HepG2 (cell line): ENCODE data around the gene METTL13. TPM values are rescaled to one million over a fixed set of nuclear protein-coding genes. Genes with fewer than 3 reads are reported as not detected.

ENCODE experiments used
- ARNTL ChIP-seq: sonication (generic); formaldehyde crosslinking; IDR thresholded peaks from 2 replicates; pipeline ENCODE4 v1.4.0; 2020; ENCODE audit warnings: mild to moderate bottlenecking, missing genetic modification reagents
- HHEX ChIP-seq: IDR thresholded peaks from 2 replicates; pipeline ENCODE4 v1.6.1; 2016; ENCODE audit warnings: control low read depth
- JARID2 ChIP-seq: sonication (generic); formaldehyde crosslinking; IDR thresholded peaks from 2 replicates; pipeline ENCODE4 v1.8.1; 2023; ENCODE audit warnings: missing genetic modification reagents, inconsistent platforms; ENCODE audit not compliant: insufficient replicate concordance
- NFATC3 ChIP-seq: sonication (generic); formaldehyde crosslinking; IDR thresholded peaks from 2 replicates; pipeline ENCODE4 v1.5.1; 2020; ENCODE audit warnings: mild to moderate bottlenecking, missing genetic modification reagents
- POLR2A ChIP-seq, 2 experiments: IDR thresholded peaks; 2 replicates each; pipeline ENCODE4 v1.6.1; 2011; ENCODE audit warnings: low read depth in 2 of 2, low read length in 2 of 2, mild to moderate bottlenecking in 1 of 2, moderate library complexity in 1 of 2; ENCODE audit not compliant: insufficient read depth in 1 of 2
- RAD51 ChIP-seq: fragments of 450-650 bp; IDR thresholded peaks from 2 replicates; pipeline ENCODE4 v1.6.1; 2016; ENCODE audit warnings: borderline replicate concordance
- RORA ChIP-seq: sonication (generic); formaldehyde crosslinking; IDR thresholded peaks from 2 replicates; pipeline ENCODE4 v1.5.0; 2020; ENCODE audit warnings: mild to moderate bottlenecking, missing genetic modification reagents, moderate library complexity
- SRSF4 ChIP-seq: fragments of 200-400 bp; formaldehyde crosslinking; IDR thresholded peaks from one replicate; pipeline ENCODE4 v1.6.1; 2018; ENCODE audit warnings: mild to moderate bottlenecking, low read depth, low read length, moderate library complexity; ENCODE audit not compliant: poor library complexity, severe bottlenecking
- ZNF138 ChIP-seq: sonication (generic); formaldehyde crosslinking; IDR thresholded peaks from 2 replicates; pipeline ENCODE4 v1.5.0; 2020; ENCODE audit warnings: mild to moderate bottlenecking, low read depth, missing genetic modification reagents
- ZNF18 ChIP-seq: sonication (generic); formaldehyde crosslinking; IDR thresholded peaks from 2 replicates; pipeline ENCODE4 v1.8.0; 2022; ENCODE audit warnings: mild to moderate bottlenecking, missing genetic modification reagents; ENCODE audit not compliant: insufficient replicate concordance
- ZNF205 ChIP-seq: IDR thresholded peaks from 2 replicates; pipeline ENCODE4 v1.6.1; 2018; ENCODE audit warnings: missing biosample characterization, missing genetic modification reagents
- ZNF234 ChIP-seq: sonication (generic); formaldehyde crosslinking; conservative IDR thresholded peaks from 2 replicates; pipeline ENCODE4 v1.5.1; 2020; ENCODE audit warnings: mild to moderate bottlenecking, missing genetic modification reagents
- ZNF275 ChIP-seq: sonication (generic); formaldehyde crosslinking; IDR thresholded peaks from 2 replicates; pipeline ENCODE4 v1.8.0; 2022; ENCODE audit warnings: missing genetic modification reagents, mild to moderate bottlenecking, inconsistent platforms, borderline replicate concordance
- ZNF296 ChIP-seq: sonication (generic); formaldehyde crosslinking; conservative IDR thresholded peaks from 2 replicates; pipeline ENCODE4 v1.5.0; 2020; ENCODE audit warnings: mild to moderate bottlenecking, missing genetic modification reagents
- ZNF326 ChIP-seq: sonication (generic); formaldehyde crosslinking; IDR thresholded peaks from 2 replicates; pipeline ENCODE4 v1.4.0; 2020; ENCODE audit warnings: missing genetic modification reagents, borderline replicate concordance
- ZNF335 ChIP-seq: sonication (generic); formaldehyde crosslinking; IDR thresholded peaks from 2 replicates; pipeline ENCODE4 v1.4.0; 2020; ENCODE audit warnings: missing genetic modification reagents
- ZNF34 ChIP-seq: sonication (generic); formaldehyde crosslinking; IDR thresholded peaks from 2 replicates; pipeline ENCODE4 v1.4.0; 2020; ENCODE audit warnings: mild to moderate bottlenecking, missing genetic modification reagents, borderline replicate concordance
- ZNF362 ChIP-seq: sonication (generic); formaldehyde crosslinking; IDR thresholded peaks from 2 replicates; pipeline ENCODE4 v1.4.0; 2020; ENCODE audit warnings: missing genetic modification reagents, mild to moderate bottlenecking, borderline replicate concordance
- ZSCAN31 ChIP-seq: sonication (generic); formaldehyde crosslinking; IDR thresholded peaks from 2 replicates; pipeline ENCODE4 v1.5.0; 2020; ENCODE audit warnings: low read depth, mild to moderate bottlenecking, missing genetic modification reagents
- polyA plus RNA-seq, 8 experiments: library from polyadenylated mRNA; depleted of rRNA in 3 of 8; stranded (reverse) in 7 of 8; unstranded in 1 of 8; fragments of >200 nt; fragmentation: Illumina TruSeq in 4 of 8; extraction: Trizol in 4 of 8; gene quantifications; 2 replicates each; pipeline versions ENCODE4 v1.2.1 to v1.2.3, GENCODE V29; 2011 to 2016; ENCODE audit warnings: low read depth in 4 of 8, missing spikeins in 1 of 8, mixed read lengths in 1 of 8; ENCODE audit not compliant: insufficient read depth in 1 of 8
- total RNA-seq, 5 experiments: library from RNA; depleted of rRNA; stranded (reverse); fragments of >200 nt; fragmentation: Illumina TruSeq; extraction: Trizol; gene quantifications; 2 replicates each; pipeline ENCODE4 v1.2.3, GENCODE V29; 2016; ENCODE audit warnings: low read depth in 1 of 5
- TF ChIP-seq, protein P1 (sequence below): sonication (generic); formaldehyde crosslinking; IDR thresholded peaks from 2 replicates; pipeline ENCODE4 v1.8.1; 2023; ENCODE audit warnings: mild to moderate bottlenecking, missing genetic modification reagents
- TF ChIP-seq, protein P2 (sequence below): sonication (generic); formaldehyde crosslinking; IDR thresholded peaks from 2 replicates; pipeline ENCODE4 v1.4.0; 2020; ENCODE audit warnings: missing genetic modification reagents, mild to moderate bottlenecking, borderline replicate concordance

The METTL13 gene
- total and polyA plus RNA-seq, 2 of the 13 experiments (the other 11 are each of a cell fraction or from before 2014, with no cell fraction given): 18.6 to 22.8 TPM

GRCh38 chr1:171781176-171781875, at the start of gene METTL13 (continued):
- TF ChIP-seq ZNF275: no peak
- no peak for TF ChIP-seq NFATC3 (CRISPR knock-in tag)
- TF ChIP-seq RORA (CRISPR knock-in tag): no peak
- no peak for TF ChIP-seq ZSCAN31
- TF ChIP-seq ZNF138 (CRISPR knock-in tag): no peak
- TF ChIP-seq ZNF205: 0 out of 2 replicates have a peak, but pooled peaks have one; percentile 52
- no peak for TF ChIP-seq ZNF326 (CRISPR knock-in tag)
- TF ChIP-seq, protein P1, sequence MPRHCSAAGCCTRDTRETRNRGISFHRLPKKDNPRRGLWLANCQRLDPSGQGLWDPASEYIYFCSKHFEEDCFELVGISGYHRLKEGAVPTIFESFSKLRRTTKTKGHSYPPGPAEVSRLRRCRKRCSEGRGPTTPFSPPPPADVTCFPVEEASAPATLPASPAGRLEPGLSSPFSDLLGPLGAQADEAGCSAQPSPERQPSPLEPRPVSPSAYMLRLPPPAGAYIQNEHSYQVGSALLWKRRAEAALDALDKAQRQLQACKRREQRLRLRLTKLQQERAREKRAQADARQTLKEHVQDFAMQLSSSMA (CRISPR knock-in tag): peak; percentile 99
- TF ChIP-seq ZNF335 (CRISPR knock-in tag): peak; percentile 93; the same call in 1 of the 2 replicates
- TF ChIP-seq ZNF362 (CRISPR knock-in tag): peak; percentile 62; the same call in 1 of the 2 replicates
- TF ChIP-seq, protein P2, sequence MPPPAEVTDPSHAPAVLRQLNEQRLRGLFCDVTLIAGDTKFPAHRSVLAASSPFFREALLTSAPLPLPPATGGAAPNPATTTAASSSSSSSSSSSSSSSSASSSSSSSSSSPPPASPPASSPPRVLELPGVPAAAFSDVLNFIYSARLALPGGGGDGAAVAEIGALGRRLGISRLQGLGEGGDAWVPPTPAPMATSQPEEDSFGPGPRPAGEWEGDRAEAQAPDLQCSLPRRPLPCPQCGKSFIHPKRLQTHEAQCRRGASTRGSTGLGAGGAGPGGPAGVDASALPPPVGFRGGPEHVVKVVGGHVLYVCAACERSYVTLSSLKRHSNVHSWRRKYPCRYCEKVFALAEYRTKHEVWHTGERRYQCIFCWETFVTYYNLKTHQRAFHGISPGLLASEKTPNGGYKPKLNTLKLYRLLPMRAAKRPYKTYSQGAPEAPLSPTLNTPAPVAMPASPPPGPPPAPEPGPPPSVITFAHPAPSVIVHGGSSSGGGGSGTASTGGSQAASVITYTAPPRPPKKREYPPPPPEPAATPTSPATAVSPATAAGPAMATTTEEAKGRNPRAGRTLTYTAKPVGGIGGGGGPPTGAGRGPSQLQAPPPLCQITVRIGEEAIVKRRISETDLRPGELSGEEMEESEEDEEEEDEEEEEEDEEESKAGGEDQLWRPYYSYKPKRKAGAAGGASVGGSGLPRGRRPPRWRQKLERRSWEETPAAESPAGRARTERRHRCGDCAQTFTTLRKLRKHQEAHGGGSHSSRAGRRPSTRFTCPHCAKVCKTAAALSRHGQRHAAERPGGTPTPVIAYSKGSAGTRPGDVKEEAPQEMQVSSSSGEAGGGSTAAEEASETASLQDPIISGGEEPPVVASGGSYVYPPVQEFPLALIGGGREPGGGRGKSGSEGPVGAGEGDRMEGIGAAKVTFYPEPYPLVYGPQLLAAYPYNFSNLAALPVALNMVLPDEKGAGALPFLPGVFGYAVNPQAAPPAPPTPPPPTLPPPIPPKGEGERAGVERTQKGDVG: no peak
- no peak for TF ChIP-seq RAD51
- TF ChIP-seq ZNF296 (CRISPR knock-in tag): no peak
- TF ChIP-seq HHEX (CRISPR knock-in tag): no peak
- peak; percentile 71 for TF ChIP-seq ARNTL (CRISPR knock-in tag)
- no peak for TF ChIP-seq SRSF4
- TF ChIP-seq ZNF234 (CRISPR knock-in tag): 0 out of 2 replicates have a peak, but pooled peaks have one; percentile 71
- peak; percentile 67 to 73 for TF ChIP-seq POLR2A (IDR thresholded peaks at IDR 0.05; ENCODE audit: insufficient read depth in 1 of 2, low read depth in 2 of 2, low read length in 2 of 2)
- peak; percentile 61 for TF ChIP-seq ZNF18
- TF ChIP-seq ZNF34 (CRISPR knock-in tag): no peak; the same call in 1 of the 2 replicates
- TF ChIP-seq JARID2 (CRISPR knock-in tag): no peak
